SHP77 (cell line): ENCODE data around the gene PPP3R1.
"Not testable (repeated sequence)": the region's sequence is repeated elsewhere in the genome, so short reads cannot be mapped to it uniquely, and the experiment has no call there.

Experiments used
- DNase-seq, 2 experiments: peaks; one replicate each; lab custom pipeline; 2025; lab: John Stamatoyannopoulos, UW

The PPP3R1 gene

DNA sequence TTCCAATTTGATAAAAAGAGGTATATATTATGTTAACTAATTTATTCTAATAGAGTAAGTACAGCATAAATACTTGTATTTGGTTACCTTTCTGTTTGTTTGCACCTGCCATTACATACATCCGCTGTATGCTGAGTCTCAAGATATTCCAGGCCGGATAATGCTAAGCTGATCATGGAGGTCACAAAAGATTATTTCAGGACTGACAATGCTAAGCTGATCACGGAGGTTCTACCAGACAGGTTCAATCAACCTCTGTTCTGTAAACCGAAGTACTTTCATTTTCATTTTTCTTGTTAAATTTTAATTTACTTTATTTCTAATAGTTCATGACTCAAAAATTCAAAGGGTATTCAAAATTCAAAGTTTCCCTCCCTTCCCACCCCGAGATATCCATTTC, 63.5 kb downstream of the PPP3R1 start:
- no peak for DNase-seq

- no peak for DNase-seq
These were observed 65.0 kb downstream of the PPP3R1 start for GRCh38 chr2:68187329-68187728.

DNA sequence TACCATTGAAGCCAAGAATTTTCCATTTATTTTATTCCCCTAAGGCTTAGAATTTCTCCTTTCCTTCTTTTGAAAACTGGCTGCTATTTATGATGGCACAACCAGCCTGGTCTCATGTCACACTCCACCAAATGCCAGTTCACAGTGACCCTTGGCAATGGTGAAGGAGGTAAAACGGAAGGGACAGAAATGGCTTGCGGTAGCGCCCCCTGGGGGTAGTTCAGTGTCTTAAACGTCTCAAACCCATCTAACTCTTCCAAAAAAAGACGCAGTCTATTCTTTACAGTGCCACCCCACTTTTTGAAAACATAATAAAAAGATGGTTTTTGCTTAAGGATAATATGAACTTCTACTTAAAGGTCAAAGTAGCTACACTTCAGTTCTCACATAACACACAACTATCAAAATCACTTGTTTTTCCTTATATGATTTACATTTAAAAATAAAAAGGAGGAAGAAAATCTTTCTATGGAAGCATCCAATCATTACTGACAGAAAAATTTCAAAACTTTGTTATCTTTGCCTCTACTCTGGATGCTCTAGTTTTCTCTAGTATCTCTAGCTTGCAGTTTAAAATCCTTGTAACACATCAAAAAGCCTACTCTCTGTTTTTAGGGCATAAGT, 66.7 kb downstream of the PPP3R1 start:
- peak; percentile 35 to 44 for DNase-seq

- DNase-seq = no peak
These were observed 69.4 kb downstream of the PPP3R1 start for GRCh38 chr2:68182902-68183301.

- DNase-seq = no peak
These were observed 73.2 kb downstream of the PPP3R1 start for GRCh38 chr2:68178954-68179627.

DNA sequence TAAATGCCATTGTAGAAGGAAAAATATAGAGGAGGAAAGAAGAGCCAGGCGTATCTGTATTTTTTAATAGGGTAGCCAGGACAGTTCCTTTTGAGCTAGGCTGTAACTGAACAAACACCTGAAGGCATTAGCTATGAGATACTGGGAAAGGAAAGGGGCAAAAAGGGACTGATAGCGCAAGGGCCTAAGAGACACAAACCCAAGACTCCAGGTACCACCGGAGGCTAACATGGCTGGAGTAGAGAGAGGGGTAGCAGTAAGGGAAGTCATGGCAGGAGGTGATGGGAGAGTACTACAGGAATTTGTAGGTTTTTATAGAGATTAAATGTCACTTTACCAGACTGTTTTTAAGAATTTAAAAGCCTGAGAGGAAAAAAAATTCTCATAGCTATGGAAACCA, 73.9 kb downstream of the PPP3R1 start:
- DNase-seq = no peak

DNA sequence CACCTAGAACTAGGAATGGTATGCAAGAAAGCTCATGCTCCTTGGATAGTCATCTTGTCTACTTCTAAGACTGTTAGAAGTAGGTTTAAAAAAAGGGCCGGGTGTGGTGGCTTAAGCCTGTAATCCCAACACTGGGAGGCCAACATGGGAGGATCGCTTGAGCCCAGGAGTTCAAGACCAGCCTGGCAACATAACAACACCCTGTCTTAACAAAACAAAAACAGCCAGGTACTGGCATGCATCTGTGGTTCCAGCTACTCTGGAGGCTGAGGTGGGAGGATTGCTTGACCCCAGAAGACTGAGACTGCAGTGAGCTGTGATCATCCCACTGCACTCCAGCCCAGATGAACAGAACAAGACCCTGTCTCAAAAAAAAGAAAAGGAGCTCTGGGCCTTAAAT, 74.8 kb downstream of the PPP3R1 start:
- DNase-seq = no peak

GRCh38 chr2:68176657-68177056, 75.7 kb downstream of the PPP3R1 start:
- no peak for DNase-seq

DNA sequence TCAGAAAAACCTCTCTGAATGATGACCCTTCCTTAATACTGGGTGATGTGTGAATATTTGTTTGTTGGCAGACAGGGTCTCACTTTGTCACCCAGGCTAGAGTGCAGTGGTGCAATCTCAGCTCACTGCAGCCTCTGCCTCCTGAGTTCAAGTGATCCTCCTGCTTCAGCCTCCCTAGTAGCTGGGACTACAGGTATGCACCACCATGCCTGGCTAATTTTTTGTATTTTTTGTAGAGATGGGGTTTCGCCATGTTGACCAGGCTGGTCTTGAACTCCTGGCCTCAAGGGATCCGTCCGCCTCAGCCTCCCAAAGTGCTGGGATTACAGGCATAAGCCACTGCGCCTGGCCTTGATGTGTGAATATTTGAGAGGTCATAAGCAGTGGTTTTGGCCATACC, 77.1 kb downstream of the PPP3R1 start:
- DNase-seq = not testable (repeated sequence)

DNA sequence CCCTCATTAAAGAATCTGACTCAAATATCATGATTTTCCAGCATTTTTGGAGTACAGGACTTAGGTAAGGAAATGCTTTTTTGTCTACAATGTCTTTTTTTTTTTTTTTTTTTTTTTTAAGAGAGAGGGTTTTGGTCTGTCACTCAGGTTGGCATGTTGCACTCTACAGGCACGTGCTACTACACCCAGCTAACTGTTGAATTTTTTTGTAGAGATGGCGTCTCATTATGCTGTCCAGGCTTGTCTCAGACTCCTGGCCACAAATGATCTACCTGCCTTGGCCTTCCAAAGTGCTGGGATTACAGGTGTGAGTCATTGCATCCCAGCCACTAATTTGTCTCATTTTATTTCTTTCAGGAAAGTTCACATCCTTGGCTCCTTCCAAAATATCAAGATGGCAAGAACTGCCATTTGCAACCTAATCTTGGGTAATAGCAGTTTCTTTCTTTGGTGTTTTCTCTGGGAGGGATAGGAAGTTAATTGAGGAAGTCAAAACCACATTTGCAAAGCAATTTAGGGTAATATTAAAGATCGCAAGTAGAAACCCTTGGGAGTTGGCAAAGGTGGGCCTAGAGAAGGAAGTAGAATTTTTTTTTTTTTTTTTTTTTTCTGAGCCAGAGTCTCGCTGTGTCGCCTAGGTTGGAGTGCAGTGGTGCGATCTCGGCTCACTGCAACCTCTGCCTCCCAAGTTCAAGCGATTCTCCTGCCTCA, 79.2 kb downstream of the PPP3R1 start:
- DNase-seq = no peak

- no peak for DNase-seq
These were observed 79.8 kb downstream of the PPP3R1 start for GRCh38 chr2:68172521-68172920.

- DNase-seq = no peak
These were observed 80.6 kb downstream of the PPP3R1 start for GRCh38 chr2:68171684-68172083.

GRCh38 chr2:68171146-68171545, 81.2 kb downstream of the PPP3R1 start:
- DNase-seq = no peak

- DNase-seq = no peak
These were observed 83.0 kb downstream of the PPP3R1 start for GRCh38 chr2:68169308-68169707.

- DNase-seq = no peak
These were observed 85.1 kb downstream of the PPP3R1 start for GRCh38 chr2:68167186-68167585.

GRCh38 chr2:68163641-68164040, 88.7 kb downstream of the PPP3R1 start:
- DNase-seq = no peak

GRCh38 chr2:68158134-68158447, 94.2 kb downstream of the PPP3R1 start:
- DNase-seq = no peak

GRCh38 chr2:68157402-68158133, 94.8 kb downstream of the PPP3R1 start, which contains the start of gene PNO1:
TSS of gene PNO1 (plus strand) at chr2:68157888. CDS start at chr2:68157935, 47 bp downstream.
- peak; percentile 90 to 91 for DNase-seq

- DNase-seq = peak in 1 of 2 experiments; percentile 38
These were observed 95.3 kb downstream of the PPP3R1 start for GRCh38 chr2:68157002-68157401.

- no peak for DNase-seq
These were observed 95.9 kb downstream of the PPP3R1 start for GRCh38 chr2:68156419-68156818.

- DNase-seq = no peak
These were observed 96.7 kb downstream of the PPP3R1 start for GRCh38 chr2:68155618-68156017.

GRCh38 chr2:68152681-68153347, 99.5 kb downstream of the PPP3R1 start:
- DNase-seq = no peak
